SH-SY5Y (cell line): Measurements from ENCODE around the gene TTC28.

Experiments used
- GATA2 ChIP-seq: IDR thresholded peaks from 2 replicates; pipeline ENCODE4 v1.6.1; 2011; ENCODE audit warnings: mild to moderate bottlenecking, low read depth, low read length
- GATA3 ChIP-seq: IDR thresholded peaks from 2 replicates; pipeline ENCODE4 v1.6.1; 2011; ENCODE audit warnings: low read depth, mild to moderate bottlenecking, low read length, moderate library complexity

TTC28 gene

DNA sequence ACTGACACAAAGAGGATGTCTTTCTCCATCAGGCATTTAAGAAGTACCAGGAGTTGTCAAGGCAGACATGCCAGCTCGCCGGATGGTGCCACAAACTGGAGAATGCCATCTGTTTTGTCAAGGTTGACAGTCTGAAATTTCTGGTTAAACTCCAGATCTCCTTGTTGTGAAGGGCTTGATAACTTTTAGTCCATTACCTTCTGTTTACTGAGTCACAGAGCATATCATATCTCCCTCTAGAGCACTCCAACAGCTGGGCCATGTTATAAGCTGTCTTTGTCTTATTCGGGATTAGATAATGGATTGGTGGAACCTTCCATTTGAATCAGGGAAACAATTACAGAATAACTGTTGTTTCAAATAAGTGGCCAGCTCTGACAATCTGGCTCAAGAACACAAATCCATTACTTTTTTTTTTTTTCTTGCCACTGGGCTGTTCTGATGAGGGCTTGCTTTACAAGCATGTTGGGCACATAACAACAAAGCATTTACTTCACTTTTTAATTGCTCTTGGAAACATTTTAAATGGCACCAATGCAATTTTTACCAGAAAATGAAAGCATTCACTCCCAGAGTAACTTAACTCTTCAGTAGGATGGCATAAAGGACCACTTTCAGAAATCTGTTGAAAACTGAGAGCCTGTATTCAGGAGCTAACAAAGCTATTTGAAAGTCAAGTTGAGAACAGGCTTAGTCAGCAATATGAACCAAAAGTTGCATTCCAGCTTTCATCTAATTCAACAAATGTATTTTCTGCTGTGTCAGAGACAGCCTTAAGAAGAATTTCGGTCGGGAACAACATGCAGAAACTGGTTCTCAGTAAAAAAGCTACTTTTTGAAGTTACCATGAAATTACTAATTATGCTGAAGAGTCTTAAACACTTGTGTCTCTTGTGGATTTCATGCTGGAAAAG, 533.0 kb downstream of the TTC28 start:
- TF ChIP-seq GATA2 = no peak
- TF ChIP-seq GATA3 = no peak

DNA sequence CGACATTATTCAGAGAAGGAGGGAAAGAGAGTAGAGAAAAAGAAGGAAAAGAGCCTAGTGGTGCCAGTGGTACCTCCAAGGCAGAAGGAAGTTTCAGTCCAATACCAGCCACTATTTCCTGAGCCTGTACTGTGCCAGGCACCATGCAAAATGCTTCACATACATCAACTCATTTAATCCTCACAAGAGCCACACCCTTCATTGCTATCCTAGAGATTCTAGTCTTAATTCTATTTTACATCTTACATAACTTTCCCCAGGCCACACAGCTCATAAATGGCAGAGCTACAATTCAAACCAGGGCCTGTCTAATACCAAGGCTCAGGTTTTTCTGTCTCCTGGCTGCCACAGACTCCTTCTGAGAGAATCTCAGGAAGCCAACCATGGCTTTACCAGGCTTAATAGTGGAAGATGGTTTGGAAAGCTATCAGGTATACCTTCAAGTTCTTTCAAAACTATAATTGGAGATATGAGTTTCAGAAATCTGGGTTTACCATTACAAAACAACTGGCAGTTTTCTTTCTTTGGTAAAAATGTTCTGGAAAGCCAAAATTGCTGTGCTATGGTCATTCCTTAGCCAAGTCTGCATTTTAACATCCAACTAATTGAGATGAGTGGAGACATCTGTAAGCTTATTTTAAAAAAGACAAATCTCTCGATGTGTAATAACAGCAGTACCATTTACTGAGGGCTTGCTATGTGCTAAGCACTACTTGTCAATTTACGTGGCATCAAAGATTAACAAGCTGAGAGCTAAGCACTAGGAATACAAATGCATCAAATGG, 535.5 kb downstream of the TTC28 start:
- TF ChIP-seq GATA2 = no peak
- TF ChIP-seq GATA3 = no peak

DNA sequence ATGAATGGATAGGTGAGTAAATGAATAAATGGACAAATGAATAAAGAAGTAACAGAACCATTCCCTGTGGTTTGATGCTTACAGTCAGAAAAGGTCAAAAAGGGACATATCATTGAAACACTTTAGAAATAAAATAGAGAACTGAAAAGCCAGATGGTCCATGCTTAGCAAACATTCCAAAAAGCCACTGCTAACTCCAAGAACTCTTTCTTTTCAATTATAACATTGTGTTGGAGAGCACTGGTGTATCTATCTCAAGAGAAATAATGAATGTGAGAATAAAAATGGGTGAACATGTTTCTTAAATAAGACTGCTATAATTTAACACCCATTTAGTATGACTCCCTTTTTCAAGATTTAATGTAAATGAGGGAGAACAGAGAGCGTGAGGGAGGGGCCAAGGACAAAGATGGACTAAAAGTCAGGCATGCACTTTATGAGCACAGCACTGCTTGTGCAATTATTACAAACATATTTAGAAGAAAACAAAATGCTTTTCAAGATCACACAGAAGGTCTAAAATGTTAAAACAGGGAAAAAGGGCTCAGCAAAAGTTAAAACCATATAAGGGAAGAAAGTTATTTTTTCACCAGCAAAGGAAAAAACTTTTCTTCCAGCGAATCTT, 536.3 kb downstream of the TTC28 start:
- TF ChIP-seq GATA2 (no peak), GATA3 (no peak)

DNA sequence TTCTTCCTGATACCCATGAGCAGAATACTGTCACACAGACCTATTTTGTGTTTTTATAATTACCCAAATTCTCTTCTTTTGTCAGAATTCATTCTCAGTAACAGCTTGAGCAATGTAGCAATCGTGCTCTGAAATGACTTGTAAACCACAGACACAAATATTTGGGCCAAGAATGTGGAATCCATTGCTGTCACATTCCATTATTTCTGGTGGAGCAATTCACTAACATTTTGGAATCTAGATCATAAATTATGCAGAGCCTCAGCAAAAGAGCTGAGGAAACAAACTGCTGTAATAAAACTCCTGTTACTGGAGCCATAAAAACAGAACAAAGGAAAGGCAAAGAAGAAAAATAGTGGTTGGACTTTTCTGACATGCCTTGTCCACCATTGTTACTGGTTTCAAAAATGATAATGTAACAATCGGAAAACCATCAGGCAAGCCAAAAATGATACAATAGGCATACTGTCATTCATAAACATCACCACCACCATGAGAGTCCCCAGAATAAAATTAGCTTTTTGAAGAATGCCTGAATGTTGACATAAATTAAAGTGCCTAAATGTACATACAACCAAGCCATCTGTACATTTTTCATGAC, 537.2 kb downstream of the TTC28 start:
- TF ChIP-seq GATA2 = no peak

DNA sequence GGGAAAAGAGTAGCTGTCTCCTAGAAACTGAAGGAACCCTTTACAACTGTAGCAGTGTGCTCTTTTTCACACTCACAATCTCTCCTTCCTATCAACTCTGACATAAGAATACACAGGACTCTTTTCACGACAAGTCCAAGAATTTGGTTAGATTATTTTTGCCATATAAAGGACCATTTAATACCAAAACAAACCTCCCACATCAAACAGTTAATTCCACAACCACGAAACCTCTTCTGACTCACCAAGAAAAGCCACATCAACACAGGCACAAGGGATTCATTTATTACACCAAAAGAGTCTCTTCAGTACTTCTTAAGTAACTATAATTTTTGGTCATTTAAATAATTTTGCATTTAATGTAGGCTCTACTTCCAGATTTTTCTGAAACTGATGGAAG, 538.0 kb downstream of the TTC28 start:
- no peak for TF ChIP-seq GATA2

DNA sequence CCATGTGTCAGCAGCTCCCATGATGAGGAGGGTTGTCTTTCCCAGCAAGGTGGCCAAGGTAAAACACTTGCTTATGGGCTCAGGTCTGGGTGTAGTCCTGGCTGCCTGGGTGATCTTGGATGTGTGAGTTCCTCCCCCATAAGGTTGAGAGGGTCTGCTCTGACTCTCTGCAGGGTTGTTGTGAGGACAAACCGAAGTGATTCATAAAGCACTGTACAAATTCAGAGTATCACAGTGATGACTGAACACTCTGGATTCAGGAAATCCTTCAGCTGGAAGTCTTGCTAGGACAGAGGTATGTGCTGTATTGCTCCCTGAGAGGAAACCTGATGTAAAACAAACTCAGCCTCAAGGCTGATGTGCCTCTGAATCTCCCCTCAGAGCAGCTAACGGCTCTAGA, 539.7 kb downstream of the TTC28 start:
- TF ChIP-seq GATA2 (no peak), GATA3 (no peak)

DNA sequence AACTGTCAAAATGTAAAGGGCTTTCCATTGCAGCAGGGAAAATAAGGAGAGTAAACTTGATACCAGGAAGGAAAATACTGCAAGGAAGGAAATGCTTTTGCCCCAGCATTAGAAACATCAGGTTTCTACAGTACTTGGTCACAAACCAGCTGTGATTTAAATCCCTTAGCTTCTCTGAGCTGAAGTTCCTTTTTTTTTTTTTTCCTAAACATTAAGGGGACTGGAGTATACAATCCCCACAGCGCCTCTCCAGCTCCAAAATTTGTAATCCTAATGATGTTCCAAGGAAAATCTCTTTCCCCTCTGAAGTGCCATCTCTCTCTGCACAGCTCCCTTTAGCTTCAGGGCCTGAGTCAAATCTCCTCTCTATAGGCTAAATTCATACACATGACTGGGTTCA, 540.1 kb downstream of the TTC28 start:
- no peak for TF ChIP-seq GATA2
- TF ChIP-seq GATA3 = no peak

DNA sequence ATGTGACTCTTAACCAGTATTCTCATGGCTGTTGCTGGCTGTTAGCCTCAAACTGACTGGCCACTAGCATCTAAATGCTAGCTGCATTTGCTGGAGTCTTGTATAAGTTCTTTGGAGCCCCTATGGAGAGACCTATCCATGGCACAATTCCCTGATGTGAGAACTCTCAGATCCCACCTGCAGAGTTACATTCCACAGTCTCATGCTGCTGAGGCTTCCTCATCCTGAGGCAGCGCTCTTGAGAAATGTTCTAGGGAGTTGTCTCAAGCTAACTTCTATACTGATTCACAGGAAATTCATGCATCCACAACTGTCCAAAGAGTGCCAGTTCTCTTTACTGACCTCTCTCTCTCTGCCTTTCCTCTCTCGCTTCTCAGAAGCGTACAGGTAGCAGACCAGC, 542.6 kb downstream of the TTC28 start:
- TF ChIP-seq GATA2 = no peak
- TF ChIP-seq GATA3 = no peak

DNA sequence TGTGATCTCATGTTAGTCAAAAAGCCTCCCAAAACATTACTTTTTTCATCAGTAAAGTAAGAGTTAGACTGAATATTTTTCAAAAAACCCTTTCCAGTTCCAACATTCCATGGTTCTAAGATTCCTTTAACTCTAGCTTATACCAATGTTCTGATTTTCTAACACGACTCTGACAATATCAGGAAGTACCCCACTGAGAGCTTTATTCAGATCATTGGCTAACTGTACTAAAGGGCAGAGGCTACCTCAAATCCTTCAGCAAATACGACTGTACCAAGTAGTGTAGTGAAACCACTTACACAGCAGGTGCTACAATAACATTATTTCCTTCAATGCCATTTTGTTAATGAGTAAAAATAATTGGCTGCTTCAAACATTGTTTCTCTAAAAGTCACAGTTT, 547.2 kb downstream of the TTC28 start:
- TF ChIP-seq GATA3 (no peak), GATA2 (no peak)

DNA sequence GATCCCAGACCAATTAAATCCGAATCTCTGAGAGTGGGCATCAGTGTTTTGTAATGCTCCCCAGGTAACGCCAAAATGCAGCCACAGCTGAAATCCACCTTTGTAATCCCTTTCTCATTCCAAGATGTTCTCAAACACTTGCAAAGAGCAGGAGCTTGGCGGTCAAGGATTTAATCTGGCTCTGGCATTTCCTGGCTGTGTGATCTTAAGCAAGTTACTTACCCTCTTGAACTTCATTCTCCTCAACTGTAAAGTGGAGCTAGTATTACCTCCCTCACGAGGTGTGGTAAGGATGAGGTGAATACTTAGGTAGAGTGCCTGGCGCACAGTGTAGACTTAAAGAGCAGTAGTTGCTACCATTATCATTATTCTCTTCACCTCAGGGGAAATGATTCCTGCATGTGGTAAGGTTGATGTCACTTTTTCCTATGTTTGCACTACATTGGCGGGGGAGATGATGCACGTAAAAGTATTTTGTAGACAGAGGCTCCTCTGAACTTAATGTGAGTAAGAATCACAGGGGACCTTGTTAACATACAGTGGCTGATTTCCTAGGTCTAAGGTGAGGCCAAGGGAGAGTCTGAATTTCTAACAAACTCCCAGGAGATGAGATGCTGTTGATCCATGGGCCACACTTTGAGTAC, 550.2 kb downstream of the TTC28 start:
- TF ChIP-seq GATA2 (no peak), GATA3 (no peak)

DNA sequence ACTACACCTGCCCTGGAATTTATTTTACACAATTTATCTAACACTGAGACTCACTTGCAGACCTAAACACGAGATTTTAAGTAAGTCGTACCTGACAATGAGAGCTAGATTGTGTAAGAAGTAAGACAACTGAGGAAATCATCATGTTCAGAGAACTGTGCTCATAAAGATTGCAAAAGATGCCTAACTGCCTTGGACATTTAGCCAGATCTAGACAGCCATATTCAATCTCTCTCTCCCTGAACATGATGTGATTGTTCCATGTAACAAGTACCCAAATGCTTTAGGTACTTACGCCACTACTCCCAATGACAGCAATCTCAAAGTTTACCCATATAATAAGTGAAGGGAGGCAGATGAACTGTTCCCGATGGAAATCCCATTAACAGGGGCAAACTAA, 550.8 kb downstream of the TTC28 start:
- TF ChIP-seq GATA2 (no peak), GATA3 (no peak)

DNA sequence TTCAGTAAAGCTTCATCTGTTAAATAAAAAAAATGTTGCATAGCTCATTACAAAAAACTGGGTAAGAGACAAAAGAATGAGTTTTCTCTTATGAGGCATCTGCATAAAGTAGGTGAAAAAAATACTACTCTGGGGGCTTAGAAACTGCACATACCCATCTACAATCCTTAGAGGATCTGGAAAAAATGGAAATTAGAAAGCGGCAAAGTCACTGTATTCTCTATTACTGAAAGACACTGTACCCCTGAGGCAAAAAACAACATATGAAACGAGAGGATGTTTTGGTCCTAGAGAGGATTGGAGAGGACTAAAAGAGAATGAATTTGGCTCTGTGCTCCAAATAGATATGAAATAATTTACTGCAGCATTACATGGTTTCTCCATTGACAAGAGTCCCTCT, 553.8 kb downstream of the TTC28 start:
- TF ChIP-seq GATA2 (no peak), GATA3 (no peak)

DNA sequence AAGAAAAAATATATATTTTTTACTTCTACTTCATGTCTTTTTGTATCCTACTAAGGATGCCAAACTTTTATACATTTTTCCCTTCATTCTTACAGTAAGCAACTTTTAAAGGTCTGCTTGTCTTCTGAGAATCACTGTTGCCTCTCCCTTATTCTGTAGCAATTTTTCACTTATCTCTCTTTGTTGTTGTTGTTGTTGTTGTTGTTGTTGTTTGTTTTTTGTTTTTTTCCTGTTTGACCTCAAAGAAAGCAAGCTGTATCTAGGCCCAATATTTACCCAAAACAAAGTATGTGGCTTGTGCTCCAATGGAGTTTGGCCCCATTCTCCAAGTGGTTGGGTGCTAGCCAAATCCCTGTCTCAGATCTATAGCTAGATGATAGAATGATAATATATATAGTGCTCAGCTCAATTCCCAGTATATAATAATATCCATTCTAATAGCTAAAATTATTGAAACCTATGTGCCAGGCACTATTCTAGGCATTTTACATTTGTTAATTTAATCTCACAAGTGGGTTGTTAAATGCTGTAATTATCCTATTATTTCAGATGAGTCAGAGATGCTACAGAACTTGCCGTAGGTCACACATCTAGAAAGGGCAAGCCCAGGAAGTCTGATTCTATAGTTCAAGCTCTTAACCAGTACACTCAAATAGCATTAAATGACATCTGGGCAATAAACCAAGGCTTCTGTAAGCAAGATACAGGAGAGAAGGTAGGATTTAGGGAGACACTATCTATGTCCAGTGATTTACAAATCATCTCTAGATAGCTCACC, 555.5 kb downstream of the TTC28 start:
- no peak for TF ChIP-seq GATA3
- no peak for TF ChIP-seq GATA2
